GM23248 (cell line): Measurements from ENCODE around the gene HIP1. TPM values are rescaled to one million over a fixed set of nuclear protein-coding genes. Genes with fewer than 3 reads are reported as not detected.

Source experiments
- DNase-seq: peaks from one replicate; pipeline ENCODE4 v3.0.0-alpha.2; 2015
- H2AFZ ChIP-seq: fragments of 200-600 bp; sonication (generic); 2 replicates; pipeline ENCODE4 v1.6.1; 2016; ENCODE audit warnings: antibody characterized with exemption
- H3F3A ChIP-seq: fragments of 200-600 bp; sonication (generic); 2 replicates; pipeline ENCODE4 v1.6.1; 2016; ENCODE audit warnings: mild to moderate bottlenecking, antibody characterized with exemption, mixed run types; ENCODE audit not compliant: insufficient read depth
- H3K27ac ChIP-seq: fragments of 200-600 bp; sonication (generic); 2 replicates; pipeline ENCODE4 v1.5.1; 2016; ENCODE audit warnings: mild to moderate bottlenecking
- H3K27me3 ChIP-seq: fragments of 200-600 bp; sonication (generic); replicated peaks from 2 replicates; pipeline ENCODE4 v1.6.1; 2016; ENCODE audit warnings: mild to moderate bottlenecking; ENCODE audit not compliant: insufficient read depth
- H3K36me3 ChIP-seq: fragments of 200-600 bp; sonication (generic); 2 replicates; pipeline ENCODE4 v1.6.1; 2016; ENCODE audit warnings: low read depth, mild to moderate bottlenecking
- H3K4me1 ChIP-seq: fragments of 200-600 bp; sonication (generic); 2 replicates; pipeline ENCODE4 v1.6.1; 2016; ENCODE audit warnings: mild to moderate bottlenecking; ENCODE audit not compliant: insufficient read depth
- H3K4me2 ChIP-seq: fragments of 200-600 bp; sonication (generic); one replicate; pipeline ENCODE4 v1.6.1; 2016; ENCODE audit warnings: mild to moderate bottlenecking; ENCODE audit not compliant: unreplicated experiment
- H3K4me3 ChIP-seq: fragments of 200-600 bp; sonication (generic); 2 replicates; pipeline ENCODE4 v1.5.1; 2016; ENCODE audit warnings: mild to moderate bottlenecking
- H3K79me2 ChIP-seq: fragments of 200-600 bp; sonication (generic); 2 replicates; pipeline ENCODE4 v1.6.1; 2016; ENCODE audit warnings: mild to moderate bottlenecking; ENCODE audit not compliant: insufficient read depth
- H3K9ac ChIP-seq: fragments of 200-600 bp; sonication (generic); 2 replicates; pipeline ENCODE4 v1.6.1; 2016; ENCODE audit warnings: mild to moderate bottlenecking
- H3K9me2 ChIP-seq: fragments of 200-600 bp; sonication (generic); 2 replicates; pipeline ENCODE4 v1.6.1; 2016; ENCODE audit warnings: mixed run types, mild to moderate bottlenecking, moderate library complexity; ENCODE audit not compliant: insufficient read depth
- H3K9me3 ChIP-seq: fragments of 200-600 bp; sonication (generic); one replicate; pipeline ENCODE4 v1.6.1; 2017; ENCODE audit warnings: low read depth
- H4K20me1 ChIP-seq: fragments of 200-600 bp; sonication (generic); 2 replicates; pipeline ENCODE4 v1.6.0; 2016; ENCODE audit not compliant: insufficient read depth
- EZH2 ChIP-seq: fragments of 200-600 bp; sonication (generic); IDR thresholded peaks from 2 replicates; pipeline ENCODE4 v1.6.1; 2018; ENCODE audit warnings: antibody characterized with exemption, mild to moderate bottlenecking; ENCODE audit not compliant: insufficient read depth, poor library complexity, severe bottlenecking
- EZH2phosphoT487 ChIP-seq: fragments of 200-600 bp; sonication (generic); IDR thresholded peaks from 2 replicates; pipeline ENCODE4 v1.6.1; 2018; ENCODE audit warnings: antibody characterized with exemption, moderate library complexity, mild to moderate bottlenecking, low read depth; ENCODE audit not compliant: insufficient read depth
- WGBS, 2 experiments: methylation state at CpG; one replicate each; pipeline ENCODE4 v1.1.6; 2015 to 2017; ENCODE audit warnings: low lambda C conversion rate in 2 of 2, low coverage in 1 of 2; ENCODE audit errors: missing lambda C conversion rate in 2 of 2; 5-methylcytosine and 5-hydroxymethylcytosine counted together
- in situ Hi-C: fragments of 300-500 bp; cut with MboI; formaldehyde crosslinking; loops from 2 replicates; pipeline ENCODE4 v1.15.0; 2020
- polyA plus RNA-seq: library from polyadenylated mRNA; unstranded; fragments of >200 nt; fragmentation: Nextera tagmentation; extraction: Ambion mirVana; gene quantifications from 2 replicates; pipeline ENCODE4 v1.2.1, GENCODE V29; 2016
- total RNA-seq: library from RNA; depleted of rRNA; stranded (reverse); fragments of >200 nt; shearing (Covaris generic); gene quantifications from 2 replicates; pipeline ENCODE4 v1.2.3, GENCODE V29; 2014

Gene HIP1
- total and polyA plus RNA-seq, 2 experiments from 2014 or later = 6.1 to 13.6 TPM

- no peaks in the 10 kb centered on the region for H3F3A ChIP-seq
- H4K20me1 ChIP-seq = no peaks in the 10 kb centered on the region
- H3K27ac ChIP-seq = no peak overlapping the region
- DNase-seq = no peak
- no peaks in the 10 kb centered on the region for H3K36me3 ChIP-seq
- WGBS, 2 experiments = 87 to 94% methylated on average over 4 of the region's 4 CpGs
- no peaks in the 10 kb centered on the region for H3K79me2 ChIP-seq
- H3K9me2 ChIP-seq = no peaks in the 10 kb centered on the region
- no peak overlapping the region for H3K4me3 ChIP-seq
- H3K27me3 ChIP-seq = no peaks in the 10 kb centered on the region
- no peak overlapping the region for H2AFZ ChIP-seq
- TF ChIP-seq EZH2 (no peak), EZH2phosphoT487 (no peak)
- in situ Hi-C loops = no loop called here
- H3K9ac ChIP-seq = no peak overlapping the region
- H3K4me1 ChIP-seq = 0 out of 2 replicates have a peak, but pooled peaks cover 7% of the 10 kb centered on the region
- H3K4me2 ChIP-seq = no peak overlapping the region
- H3K9me3 ChIP-seq = no peaks in the 10 kb centered on the region
These were observed 119.1 kb downstream of the HIP1 start for GRCh38 chr7:75619636-75620035.

DNA sequence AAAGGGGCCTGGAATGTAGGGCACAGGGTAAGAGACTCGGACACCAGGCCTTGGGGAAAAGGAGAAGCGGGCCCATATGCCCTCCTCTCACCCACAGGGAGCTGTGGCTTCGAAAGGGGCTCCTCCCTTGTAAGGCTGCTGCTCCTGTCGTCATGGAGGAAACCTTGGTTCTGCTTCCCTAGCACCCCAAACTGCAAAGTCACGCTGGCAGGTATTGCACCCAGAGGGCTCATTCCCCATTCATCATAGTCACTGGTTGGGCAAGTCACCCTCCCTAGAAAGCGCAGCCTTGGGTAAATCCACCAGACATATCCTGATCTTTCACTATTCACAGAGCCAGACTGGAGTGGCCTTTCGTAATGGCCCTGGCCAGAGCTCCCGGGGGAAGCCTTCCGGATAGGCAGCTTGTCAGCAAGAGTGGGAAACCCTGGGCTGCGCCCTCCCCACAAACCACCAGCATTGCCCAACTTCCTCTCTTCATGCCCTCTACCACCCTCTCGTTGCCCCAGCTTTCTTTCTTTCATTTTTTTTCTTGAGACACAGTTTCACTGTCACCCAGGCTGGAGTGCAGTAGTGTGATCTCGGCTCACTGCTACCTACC is 121.0 kb downstream of the HIP1 start:
- no peak for DNase-seq
- Histone ChIP-seq H4K20me1 (no peaks in the 10 kb centered on the region), H2AFZ (no peak overlapping the region), H3K27ac (no peak overlapping the region), H3K27me3 (no peaks in the 10 kb centered on the region), H3K9me2 (no peaks in the 10 kb centered on the region), H3K9ac (no peak overlapping the region), H3F3A (no peaks in the 10 kb centered on the region), H3K9me3 (no peaks in the 10 kb centered on the region), H3K4me1 (no peaks in the 10 kb centered on the region), H3K4me2 (no peak overlapping the region), H3K79me2 (no peaks in the 10 kb centered on the region), H3K4me3 (no peak overlapping the region), H3K36me3 (no peaks in the 10 kb centered on the region)
- in situ Hi-C loops = no loop called here
- 89 to 93% methylated on average over 12 of the region's 12 CpGs for WGBS, 2 experiments
- TF ChIP-seq EZH2 = no peak
- TF ChIP-seq EZH2phosphoT487 = no peak

DNA sequence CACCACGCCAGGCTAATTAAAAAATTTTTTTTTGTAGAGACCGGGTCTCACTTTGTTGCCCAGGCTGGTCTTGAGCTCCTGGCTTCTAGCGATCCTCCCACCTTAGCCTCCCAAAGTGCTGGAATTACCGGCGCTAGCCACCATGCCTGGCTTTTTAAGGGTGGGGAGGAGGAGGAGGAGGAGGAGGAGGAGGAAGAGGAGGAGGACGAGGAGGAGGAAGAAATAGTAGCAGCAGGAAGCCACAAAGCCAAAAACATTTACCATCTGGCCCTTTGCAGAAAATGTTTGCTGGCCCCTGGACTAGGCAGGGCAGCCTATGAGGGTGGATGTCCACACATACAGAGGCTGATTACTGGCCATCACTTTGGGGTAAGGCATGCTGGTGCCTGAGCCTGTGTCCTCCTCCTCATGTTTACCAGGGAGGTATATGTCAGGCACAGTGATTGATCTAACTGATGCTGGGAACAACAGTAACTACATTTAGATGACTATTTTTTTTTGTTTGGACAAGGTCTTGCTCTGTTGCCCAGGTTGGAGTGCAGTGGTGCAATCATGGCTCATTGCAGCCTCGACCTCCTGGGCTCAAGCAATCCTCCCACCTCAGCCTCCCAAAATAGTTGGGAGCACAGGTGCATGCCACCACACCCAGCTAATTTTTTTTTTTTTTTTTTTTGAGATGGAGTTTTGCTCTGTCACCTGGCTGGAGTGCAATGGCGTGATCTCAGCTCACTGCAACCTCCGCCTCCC is 122.1 kb downstream of the HIP1 start:
- 94 to 96% methylated on average over 6 to 9 of the region's 9 CpGs for WGBS, 2 experiments
- Histone ChIP-seq H3K9me3 (no peaks in the 10 kb centered on the region), H3K4me3 (no peak overlapping the region), H3K36me3 (no peaks in the 10 kb centered on the region), H3F3A (no peaks in the 10 kb centered on the region), H2AFZ (no peak overlapping the region), H3K27ac (no peak overlapping the region), H3K4me2 (no peak overlapping the region), H3K79me2 (no peaks in the 10 kb centered on the region), H3K4me1 (no peaks in the 10 kb centered on the region), H3K9ac (no peak overlapping the region), H4K20me1 (no peaks in the 10 kb centered on the region), H3K27me3 (no peaks in the 10 kb centered on the region), H3K9me2 (no peaks in the 10 kb centered on the region)
- in situ Hi-C loops = no loop called here
- no peak for TF ChIP-seq EZH2
- TF ChIP-seq EZH2phosphoT487 = no peak
- no peak for DNase-seq

GRCh38 chr7:75614401-75614800 is 124.3 kb downstream of the HIP1 start:
- no peak overlapping the region for H3K4me3 ChIP-seq
- no peaks in the 10 kb centered on the region for H4K20me1 ChIP-seq
- no peak overlapping the region for H2AFZ ChIP-seq
- no peaks in the 10 kb centered on the region for H3K9me2 ChIP-seq
- no peaks in the 10 kb centered on the region for H3K4me1 ChIP-seq
- H3K36me3 ChIP-seq = no peaks in the 10 kb centered on the region
- H3K9ac ChIP-seq = no peak overlapping the region
- DNase-seq = no peak
- 83% methylated on average over 6 of the region's 6 CpGs for WGBS, 2 experiments
- H3K9me3 ChIP-seq = no peaks in the 10 kb centered on the region
- no peak overlapping the region for H3K27ac ChIP-seq
- no peaks in the 10 kb centered on the region for H3K79me2 ChIP-seq
- no peaks in the 10 kb centered on the region for H3K27me3 ChIP-seq
- no peaks in the 10 kb centered on the region for H3F3A ChIP-seq
- in situ Hi-C loops = no loop called here
- H3K4me2 ChIP-seq = no peak overlapping the region
- TF ChIP-seq EZH2phosphoT487 = no peak
- no peak for TF ChIP-seq EZH2
